HG02870 (cell line): ENCODE results near the gene PALM2AKAP2.

Source experiments
- ATAC-seq: cut with Tn5 transposase; IDR thresholded peaks from one replicate; pipeline ENCODE4 v1.9.1; 2021; ENCODE audit warnings: mild to moderate bottlenecking, moderate library complexity; ENCODE audit not compliant: unreplicated experiment

PALM2AKAP2 gene

DNA sequence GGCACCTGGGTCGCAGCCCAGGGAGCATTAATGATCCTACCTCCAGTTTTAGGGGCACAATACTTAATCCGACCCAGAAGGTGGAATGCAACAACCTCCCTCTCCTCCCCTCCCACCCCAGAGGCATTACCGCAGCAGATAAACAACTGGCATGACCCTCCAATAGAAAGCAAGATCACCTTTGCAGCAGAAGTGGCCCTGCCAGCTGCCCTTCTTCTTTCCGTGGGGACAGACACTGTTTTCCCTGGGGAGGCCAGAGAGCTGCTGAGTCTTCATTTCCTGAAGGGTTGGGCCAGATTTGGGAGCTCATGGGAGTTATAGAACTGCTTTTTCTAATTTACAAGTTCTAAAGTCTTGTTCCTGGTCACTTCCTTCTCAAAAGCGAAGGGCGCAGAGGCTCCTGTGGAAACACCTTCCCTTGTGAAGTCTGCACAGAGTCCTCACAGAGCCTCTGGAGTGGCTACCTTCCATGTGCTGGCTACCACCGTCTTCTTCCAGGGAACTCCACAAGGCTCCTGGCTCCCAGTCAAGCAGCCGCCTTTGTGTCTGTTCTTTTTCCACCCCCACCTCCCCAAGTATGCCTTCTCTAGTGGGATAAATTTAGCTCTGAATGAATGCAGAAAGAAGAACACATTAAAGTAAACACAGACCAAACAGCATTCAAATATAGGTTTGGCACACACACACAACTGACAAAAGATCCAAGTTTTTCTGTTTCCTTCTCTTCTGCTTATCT lies 8.0 kb upstream of the PALM2AKAP2 start:
- no peak for ATAC-seq

- ATAC-seq: no peak
These were observed 4.5 kb upstream of the PALM2AKAP2 start for GRCh38 chr9:109775516-109775915.

DNA sequence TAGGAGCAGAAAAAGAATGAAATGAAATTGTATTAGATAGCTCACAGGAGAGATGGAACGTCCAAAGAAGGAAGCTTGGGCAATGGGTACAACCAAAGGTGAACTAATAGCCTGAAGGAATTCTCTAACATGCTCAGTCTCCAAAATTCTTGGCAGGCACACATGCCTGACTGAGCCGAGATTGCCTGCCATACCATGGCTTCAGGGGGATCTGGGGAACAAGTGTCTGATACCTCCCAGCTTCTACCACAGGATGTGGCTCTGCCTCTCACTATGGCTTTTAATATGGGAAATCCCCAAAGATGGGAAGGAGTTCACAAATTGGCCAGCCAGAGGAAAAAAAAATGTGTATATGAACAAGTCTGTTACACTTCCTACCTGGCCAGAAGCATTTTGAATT lies 3.6 kb upstream of the PALM2AKAP2 start:
- ATAC-seq: no peak

DNA sequence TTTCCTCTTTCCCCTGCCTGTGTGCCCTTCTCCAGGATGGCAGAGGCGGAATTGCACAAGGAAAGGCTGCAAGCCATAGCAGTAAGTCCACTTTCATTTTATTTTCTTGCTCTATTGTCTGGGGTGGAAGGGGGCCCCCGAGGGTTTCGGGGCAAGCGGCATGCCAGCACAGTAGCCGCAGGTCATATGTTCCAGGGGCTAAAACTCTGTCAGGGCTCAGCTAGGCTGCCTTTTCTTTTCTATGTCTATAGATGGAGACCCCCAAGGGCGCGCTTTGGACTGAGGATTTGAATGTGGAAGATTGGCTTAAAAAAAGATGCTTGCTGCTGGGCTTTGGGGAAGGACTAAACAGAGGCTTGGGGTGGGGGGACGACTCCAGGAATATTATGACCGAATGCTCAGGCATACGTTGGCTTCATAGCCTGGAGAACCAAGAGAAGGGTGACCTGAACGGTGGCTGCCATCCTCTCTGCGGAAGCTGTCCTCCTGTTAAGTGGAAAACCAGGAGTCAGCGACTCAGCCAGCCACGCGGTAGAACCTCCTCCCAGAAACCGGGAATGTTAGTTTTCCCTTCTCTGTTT lies 545 bp downstream of the PALM2AKAP2 start:
- no peak for ATAC-seq

- ATAC-seq: no peak
These were observed 1.1 kb downstream of the PALM2AKAP2 start for GRCh38 chr9:109781086-109781485.

DNA sequence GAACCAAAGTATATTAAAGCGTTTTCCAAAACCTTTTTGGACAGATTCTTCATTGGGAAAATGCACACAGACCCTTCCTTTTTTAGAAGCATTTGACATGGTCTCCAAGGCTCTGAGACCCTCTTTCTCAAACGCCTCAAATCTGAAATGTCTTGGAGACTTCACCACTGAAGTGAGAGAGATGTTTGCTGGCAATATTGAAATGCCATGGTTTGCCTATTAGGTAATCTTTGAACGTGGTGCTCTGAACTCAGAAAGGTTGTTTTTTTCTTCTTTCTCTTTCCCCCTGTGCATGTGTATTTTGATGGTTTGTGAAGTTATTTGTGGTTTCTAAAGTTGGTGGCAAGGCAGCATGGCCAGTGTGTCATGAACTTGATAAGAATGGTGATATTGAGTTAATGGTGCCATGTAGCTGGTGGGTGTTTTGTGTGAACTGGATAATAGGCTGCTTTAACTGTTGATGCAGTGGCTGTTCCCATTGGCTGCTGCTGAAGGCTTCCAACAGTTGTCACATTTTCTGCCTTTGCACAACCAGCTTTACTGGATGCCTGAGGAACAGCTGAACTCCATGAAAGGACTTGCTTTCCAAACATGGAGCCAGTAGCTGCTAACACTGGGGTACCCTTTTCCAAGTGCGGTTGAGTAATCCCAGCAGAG lies 1.7 kb downstream of the PALM2AKAP2 start:
- no peak for ATAC-seq

DNA sequence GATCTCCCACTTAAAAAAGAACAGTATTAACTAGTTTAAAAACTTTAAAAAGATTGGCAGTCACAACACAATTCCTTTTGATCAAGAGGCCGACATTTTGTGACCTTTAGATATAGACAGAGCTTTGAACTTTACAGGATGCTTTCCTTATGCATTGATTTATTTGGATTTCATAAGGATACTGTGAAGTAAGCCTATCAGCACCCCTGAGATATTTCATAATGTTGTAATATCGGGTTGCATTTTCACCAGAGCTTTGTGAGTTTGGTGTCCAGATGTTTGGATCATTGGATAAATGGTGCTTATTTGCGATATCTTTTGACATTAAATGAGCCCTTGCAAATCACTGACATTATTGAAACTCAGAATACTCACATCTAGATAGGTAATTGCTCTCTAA lies 7.7 kb downstream of the PALM2AKAP2 start:
- no peak for ATAC-seq

DNA sequence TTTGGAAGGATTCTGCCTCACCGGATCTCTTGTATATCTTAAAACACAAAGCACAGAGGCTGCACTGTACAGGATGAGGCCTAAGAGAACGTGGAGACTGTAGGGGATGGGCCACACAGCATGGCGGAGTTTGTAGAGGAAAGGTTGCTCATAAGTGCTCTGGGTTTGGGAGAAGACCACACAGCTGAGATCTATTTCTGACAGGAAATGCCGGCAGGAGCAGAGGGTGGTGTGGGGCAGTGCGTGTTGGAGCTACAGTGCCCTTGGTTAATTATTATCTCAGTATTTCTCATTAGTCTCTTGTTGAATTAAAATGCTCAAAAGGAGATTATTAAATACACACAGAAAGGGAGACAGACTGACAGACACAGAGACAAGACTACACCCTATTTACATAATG lies 9.6 kb downstream of the PALM2AKAP2 start:
- no peak for ATAC-seq

DNA sequence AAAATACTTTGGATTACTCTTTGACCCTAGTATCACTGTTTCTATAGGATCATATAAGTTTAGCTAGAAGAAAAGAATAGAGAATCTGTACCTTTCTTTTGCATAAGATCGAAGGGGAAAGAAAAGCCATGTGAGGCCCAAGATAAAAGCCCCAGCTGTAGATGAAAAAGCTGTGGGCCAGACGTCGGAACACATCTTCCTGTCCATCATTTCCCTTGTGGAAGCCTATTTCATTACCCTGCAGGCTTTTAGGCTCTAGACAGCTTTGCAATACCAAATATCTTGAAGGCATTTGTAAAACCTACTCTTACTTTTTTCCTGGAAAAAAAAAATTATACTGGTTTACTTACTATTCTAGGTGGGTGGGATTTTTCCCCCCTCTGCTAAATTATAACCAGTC lies 10.0 kb downstream of the PALM2AKAP2 start:
- ATAC-seq: no peak

DNA sequence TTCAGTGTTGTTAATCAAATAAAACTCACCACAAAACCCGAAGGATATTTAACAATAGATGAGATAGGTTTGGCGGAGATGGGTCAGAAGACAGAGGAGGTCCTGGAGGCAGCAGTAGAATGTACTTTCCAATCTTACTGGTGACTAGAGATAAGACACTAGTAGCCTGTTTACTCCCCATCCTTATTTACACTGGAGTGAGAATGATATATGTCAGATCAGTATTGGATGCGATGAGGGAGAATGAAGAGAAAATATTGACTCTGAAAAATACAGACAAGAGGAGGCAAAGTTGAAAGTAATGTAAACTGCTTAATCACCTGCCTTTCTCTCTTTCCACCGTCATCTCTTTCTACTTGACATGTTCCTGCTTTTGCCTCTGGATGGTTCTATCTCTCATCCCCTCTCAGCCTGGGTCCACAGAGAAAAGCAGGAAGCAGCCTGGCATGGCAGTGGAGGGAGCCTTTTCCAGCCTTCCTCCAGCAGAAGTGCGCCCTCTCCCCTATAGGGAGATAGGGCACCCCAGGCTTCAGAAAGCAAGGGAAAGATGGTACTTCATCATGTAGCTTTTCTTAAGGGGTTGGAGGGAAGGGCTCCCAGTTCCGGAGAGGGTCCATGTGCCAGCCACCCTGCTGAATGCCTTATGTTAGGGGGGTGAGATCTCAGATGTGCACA lies 11.1 kb downstream of the PALM2AKAP2 start:
- ATAC-seq: no peak

DNA sequence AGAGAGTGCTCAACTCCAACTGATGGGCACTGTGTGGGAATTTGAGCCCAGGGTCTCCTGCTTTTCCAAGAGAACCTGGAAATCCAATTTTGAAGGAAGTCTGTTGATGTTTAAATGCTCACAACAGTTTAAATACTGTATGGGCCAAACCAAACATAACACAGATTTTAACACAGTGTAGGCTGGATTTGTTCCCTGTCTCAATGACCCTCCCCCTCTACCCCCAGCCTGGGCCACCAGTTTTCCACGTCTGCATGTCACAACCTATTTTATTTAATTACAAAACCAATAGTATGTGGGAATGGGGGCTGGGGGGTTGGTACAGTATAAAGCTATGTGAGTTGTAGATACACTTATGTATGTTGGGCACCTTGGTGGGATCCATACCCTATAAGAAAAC lies 11.7 kb downstream of the PALM2AKAP2 start:
- ATAC-seq: no peak

DNA sequence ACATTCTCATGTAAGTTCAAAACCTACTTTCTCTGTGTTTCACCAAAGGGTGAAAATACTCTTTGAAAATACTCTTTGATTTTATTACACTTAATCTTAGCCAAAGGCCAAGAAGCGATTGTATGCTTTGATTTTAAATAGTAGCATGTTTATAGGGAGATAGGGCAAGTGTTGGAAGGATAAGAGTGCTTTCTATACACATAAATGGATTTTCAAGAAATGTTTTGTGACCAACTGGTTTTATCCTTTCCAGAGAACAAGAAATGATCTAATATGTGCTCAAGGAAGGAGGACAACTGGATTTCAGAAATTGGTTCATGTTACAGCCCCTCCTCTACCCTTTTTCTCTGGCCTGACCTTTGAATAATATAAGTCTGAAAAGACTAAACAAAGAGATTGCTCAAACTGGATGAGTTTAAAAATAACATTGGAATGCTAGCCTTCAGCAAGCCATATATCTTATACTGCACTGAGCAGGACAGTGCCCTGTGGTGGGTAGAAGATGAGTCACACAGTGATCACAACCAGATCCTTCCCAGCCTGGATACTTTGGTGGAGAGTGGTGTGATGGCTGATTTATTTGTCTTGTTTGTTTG lies 13.1 kb downstream of the PALM2AKAP2 start:
- no peak for ATAC-seq

GRCh38 chr9:109793921-109794320 lies 13.9 kb downstream of the PALM2AKAP2 start:
- no peak for ATAC-seq

DNA sequence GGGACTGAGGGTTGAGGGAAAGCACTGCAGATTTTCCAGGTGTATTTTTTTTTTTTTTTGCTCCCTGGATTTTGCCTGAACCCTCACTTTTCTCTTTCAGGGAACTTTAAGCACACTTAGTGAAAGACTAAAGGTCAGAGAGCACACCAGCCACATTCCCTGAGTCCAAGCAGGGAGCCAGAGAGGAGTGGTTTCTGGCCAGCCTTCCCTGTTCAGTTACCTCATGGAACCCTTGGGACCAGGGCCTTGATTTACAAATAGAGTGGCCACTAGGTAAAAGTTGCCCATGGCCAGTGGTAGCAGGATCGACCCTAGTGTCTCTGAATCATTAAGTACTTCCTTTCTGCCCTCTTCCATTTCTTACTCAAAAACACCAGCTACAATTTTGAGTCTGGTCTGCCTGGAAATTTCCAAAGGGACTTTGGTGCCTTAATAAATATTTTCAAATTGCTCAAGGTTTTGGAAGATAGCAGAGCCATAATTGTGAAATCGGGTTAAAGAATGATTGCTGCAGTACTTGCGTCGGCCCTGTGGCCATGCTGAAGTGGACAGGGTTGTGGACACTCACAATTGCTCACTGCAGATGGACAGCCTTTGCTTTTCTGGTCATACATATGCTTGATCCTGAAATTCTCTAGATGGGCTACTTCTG lies 14.5 kb downstream of the PALM2AKAP2 start:
- no peak for ATAC-seq

DNA sequence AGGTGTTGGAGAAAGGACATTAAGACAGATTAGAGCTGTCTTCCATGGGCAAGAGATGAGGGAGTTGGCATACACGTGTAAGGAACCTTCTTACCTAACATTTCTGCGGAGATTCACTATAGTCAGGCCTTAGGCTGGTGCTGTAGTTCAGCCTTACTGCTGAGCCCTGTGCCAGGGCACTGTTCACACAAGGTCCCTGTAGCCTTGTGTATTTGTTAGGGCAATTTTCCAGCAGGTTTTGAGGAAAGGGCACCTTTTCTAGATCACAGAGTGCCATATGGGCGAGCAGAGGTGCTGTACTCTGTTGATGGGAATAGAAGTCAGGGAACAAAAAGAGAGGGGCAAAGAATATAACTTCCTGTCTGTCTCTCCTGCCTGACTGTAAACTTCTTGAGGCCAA lies 15.6 kb downstream of the PALM2AKAP2 start:
- no peak for ATAC-seq

GRCh38 chr9:109796078-109796477 lies 16.1 kb downstream of the PALM2AKAP2 start:
- ATAC-seq: no peak

- no peak for ATAC-seq
These were observed 17.0 kb downstream of the PALM2AKAP2 start for GRCh38 chr9:109797006-109797405.

DNA sequence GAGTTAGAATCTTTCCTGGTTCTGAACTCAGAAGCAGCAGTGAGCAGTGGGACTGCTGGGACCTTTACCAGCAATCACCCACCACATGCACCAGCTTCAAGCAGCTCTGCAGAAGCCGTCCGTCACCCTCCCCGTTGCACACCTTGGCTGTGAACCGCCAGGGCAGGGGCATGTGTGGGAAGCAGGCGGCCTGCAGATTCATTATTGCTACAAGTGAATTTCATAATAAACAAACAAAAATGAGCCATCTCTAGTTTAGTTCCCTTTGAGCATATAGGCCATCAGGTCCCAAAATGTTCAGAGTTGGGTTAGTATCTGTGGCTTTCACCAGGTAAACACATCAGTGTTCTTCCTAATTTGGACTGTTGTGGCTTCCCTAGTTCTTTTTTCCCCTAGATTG lies 17.5 kb downstream of the PALM2AKAP2 start:
- no peak for ATAC-seq

GRCh38 chr9:109799141-109799540 lies 19.1 kb downstream of the PALM2AKAP2 start:
- no peak for ATAC-seq

DNA sequence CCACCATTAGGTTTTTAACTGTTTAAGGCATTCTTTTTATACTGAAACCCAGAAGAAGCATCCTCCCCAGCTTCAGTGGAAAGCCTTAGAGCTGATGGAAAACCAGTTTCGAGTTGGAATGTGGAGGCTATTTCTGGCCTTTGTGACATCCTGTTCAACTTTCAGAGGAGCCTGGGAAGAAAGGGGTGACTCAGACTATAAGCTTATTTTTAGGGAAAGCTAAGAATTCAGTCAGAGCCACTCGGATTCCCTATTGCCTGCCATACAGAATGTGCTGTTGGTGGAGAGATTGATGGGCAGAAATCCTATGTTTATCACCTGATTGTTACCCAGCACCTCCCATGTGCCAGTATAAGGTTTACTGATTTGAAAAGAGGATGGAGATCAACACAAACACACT lies 19.8 kb downstream of the PALM2AKAP2 start:
- no peak for ATAC-seq

- ATAC-seq: no peak
These were observed 21.5 kb downstream of the PALM2AKAP2 start for GRCh38 chr9:109801484-109801883.
